Measurements from ENCODE around the gene TBX2. TPM values are rescaled to one million over a fixed set of nuclear protein-coding genes. Genes with fewer than 3 reads are reported as not detected.

The TBX2 gene
- total RNA-seq, 1 experiment from 2014 or later = not detected

GRCh38 chr17:61402978-61403800 lies 3.5 kb downstream of the TBX2 start:
- Mint-ChIP-seq H3K27ac (no peak overlapping the region), H3K4me3 (peak overlapping the region in 1 of 2 experiments; percentile 37; a peak in 3 of 5 replicates), H3K36me3 (ENCODE audit: insufficient read depth in 1 of 3, low read depth in 3 of 3) (no peaks in the 10 kb centered on the region), H3K9me3 (peaks cover 0 to 5% of the 10 kb centered on the region in 2 experiments; a peak in 3 of 5 replicates), H3K27me3 (ENCODE audit: low read depth) (peaks cover 97% of the 10 kb centered on the region), H3K4me1 (peaks cover 21 to 25% of the 10 kb centered on the region in 2 experiments)
- no peak overlapping the region for H3K18ac ChIP-seq (ENCODE audit: insufficient read length, low read depth, low read length)
- H3K56ac ChIP-seq (ENCODE audit: insufficient read length, low read depth, low read length) = no peak overlapping the region
- no peak overlapping the region for H4K5ac ChIP-seq (ENCODE audit: insufficient read length, low read depth, low read length)
- H3K79me2 ChIP-seq (ENCODE audit: insufficient read depth, low read length) = no peaks in the 10 kb centered on the region
- no peak overlapping the region for H3K27ac ChIP-seq (ENCODE audit: insufficient read length, low read depth, low read length)
- H2BK15ac ChIP-seq (ENCODE audit: low read depth, low read length) = no peak overlapping the region
- no peak overlapping the region for H3K23ac ChIP-seq (ENCODE audit: insufficient read length, low read depth, low read length)
- no peak overlapping the region for H2BK20ac ChIP-seq (ENCODE audit: low read depth, low read length, poor library complexity, severe bottlenecking)
- H3K9me3 ChIP-seq (ENCODE audit: control insufficient read depth, low read depth, low read length) = no peaks in the 10 kb centered on the region
- no peak overlapping the region for H2BK120ac ChIP-seq (ENCODE audit: low read depth, low read length, poor library complexity, severe bottlenecking)
- H3K4me2 ChIP-seq (ENCODE audit: insufficient read depth, insufficient read length, low read length) = peak overlapping the region; percentile 30
- DNase-seq = peak; percentile 82
- no peak overlapping the region for H2BK5ac ChIP-seq (ENCODE audit: insufficient read length, low read length)
- H2AFZ ChIP-seq (ENCODE audit: low read length) = no peak overlapping the region
- no peak for TF ChIP-seq CTCF (conservative IDR thresholded peaks at IDR 0.05)
- H3K9ac ChIP-seq (ENCODE audit: extremely low read depth, insufficient read length, low read length) = no peak overlapping the region
- no peaks in the 10 kb centered on the region for H3K4me1 ChIP-seq (ENCODE audit: insufficient read depth, low read length)
- H4K8ac ChIP-seq (replicated peaks; ENCODE audit: insufficient read length, low read depth, low read length) = no peak overlapping the region
- peaks cover 6% of the 10 kb centered on the region for H3K23me2 ChIP-seq (ENCODE audit: insufficient read length, low read depth, low read length, poor library complexity, severe bottlenecking)
- no CpG with 5 or more reads among the region's 55 CpGs for WGBS (ENCODE audit: extremely low coverage, insufficient read length, low lambda C conversion rate)
- no peak overlapping the region for H3T11ph ChIP-seq (ENCODE audit: low read length)
- H4K91ac ChIP-seq (ENCODE audit: insufficient read length, low read depth, low read length) = no peak overlapping the region
- no peaks in the 10 kb centered on the region for H3K79me1 ChIP-seq (ENCODE audit: insufficient read depth, low read depth, low read length, poor library complexity, severe bottlenecking)
- no peak overlapping the region for H2BK12ac ChIP-seq (ENCODE audit: insufficient read length, low read depth, low read length)
- peaks cover 93% of the 10 kb centered on the region for H3K27me3 ChIP-seq (ENCODE audit: insufficient read depth, low read length)
- H4K20me1 ChIP-seq (ENCODE audit: control insufficient read depth, insufficient read depth, insufficient read length) = peaks cover 2% of the 10 kb centered on the region
- H3K4ac ChIP-seq (ENCODE audit: low read depth, low read length) = no peak overlapping the region
- no peak overlapping the region for H2AK5ac ChIP-seq (ENCODE audit: insufficient read length, low read length)
- H3K14ac ChIP-seq (ENCODE audit: insufficient read depth, low read length) = no peak overlapping the region; the same call in 1 of the 2 replicates

Data from H9 (cell line).